Measurements from ENCODE around the gene P2RY14.

P2RY14 gene

GRCh38 chr3:151300539-151300938 is 22.2 kb upstream of the P2RY14 start:
- DNase-seq, result no peak

GRCh38 chr3:151299006-151299405 is 20.7 kb upstream of the P2RY14 start:
- DNase-seq, result no peak

GRCh38 chr3:151297429-151297828 is 19.1 kb upstream of the P2RY14 start:
- DNase-seq, result no peak

- DNase-seq, result no peak
These were observed 17.9 kb upstream of the P2RY14 start for GRCh38 chr3:151296226-151296625.

GRCh38 chr3:151293127-151293526 is 14.8 kb upstream of the P2RY14 start:
- no peak for DNase-seq

- peak; percentile 41 for DNase-seq
These were observed 12.3 kb upstream of the P2RY14 start for GRCh38 chr3:151290673-151291072.

GRCh38 chr3:151289445-151289844 is 11.1 kb upstream of the P2RY14 start:
- DNase-seq, result no peak

GRCh38 chr3:151285940-151286339 is 7.6 kb upstream of the P2RY14 start:
- no peak for DNase-seq

GRCh38 chr3:151283907-151284461 is 5.6 kb upstream of the P2RY14 start:
- DNase-seq, result peak; percentile 28

- DNase-seq, result no peak
These were observed 5.0 kb upstream of the P2RY14 start for GRCh38 chr3:151283387-151283786.

GRCh38 chr3:151282921-151283320 is 4.6 kb upstream of the P2RY14 start:
- DNase-seq, result peak; percentile 70

GRCh38 chr3:151281671-151282324 is 3.5 kb upstream of the P2RY14 start:
- DNase-seq, result peak; percentile 89

- no peak for DNase-seq
These were observed 1.7 kb downstream of the P2RY14 start for GRCh38 chr3:151276687-151277042.

- DNase-seq, result no peak
These were observed 2.2 kb downstream of the P2RY14 start for GRCh38 chr3:151276038-151276686.

- DNase-seq, result no peak
These were observed 3.3 kb downstream of the P2RY14 start for GRCh38 chr3:151275091-151275490.

- DNase-seq, result no peak
These were observed 8.7 kb downstream of the P2RY14 start for GRCh38 chr3:151269631-151270030.

- DNase-seq, result no peak
These were observed 9.8 kb downstream of the P2RY14 start for GRCh38 chr3:151268267-151269235.

GRCh38 chr3:151267066-151267465 is 11.3 kb downstream of the P2RY14 start:
- DNase-seq, result no peak

- DNase-seq, result no peak
These were observed 12.5 kb downstream of the P2RY14 start for GRCh38 chr3:151265866-151266265.

- no peak for DNase-seq
These were observed 13.2 kb downstream of the P2RY14 start for GRCh38 chr3:151265166-151265565.

- no peak for DNase-seq
These were observed 13.7 kb downstream of the P2RY14 start for GRCh38 chr3:151264605-151265004.

- DNase-seq, result peak; percentile 77
These were observed 15.3 kb downstream of the P2RY14 start for GRCh38 chr3:151262871-151263525.

GRCh38 chr3:151259664-151260063 is 18.7 kb downstream of the P2RY14 start:
- DNase-seq, result no peak

Measured in fibroblast of skin of right quadriceps (primary cell).